Hematopoietic multipotent progenitor cell treated with erythropoietin and hydrocortisone succinate and interleukin-3 and kit ligand, for 6 days (in vitro differentiated cells): Measurements from ENCODE around the gene MAPKAPK5.
"Not testable (repeated sequence)": the region's sequence is repeated elsewhere in the genome, so short reads cannot be mapped to it uniquely, and the experiment has no call there.

Experiments
- DNase-seq: peaks from one replicate; pipeline ENCODE4 v3.0.0-alpha.2; 2015

The MAPKAPK5 gene

GRCh38 chr12:111828338-111828979, 13.6 kb upstream of the MAPKAPK5 start:
- no peak for DNase-seq

- not testable (repeated sequence) for DNase-seq
These were observed 12.4 kb upstream of the MAPKAPK5 start for GRCh38 chr12:111829635-111830034.

GRCh38 chr12:111834740-111835386, 7.2 kb upstream of the MAPKAPK5 start:
- not testable (repeated sequence) for DNase-seq

- DNase-seq, result not testable (repeated sequence)
These were observed 6.4 kb upstream of the MAPKAPK5 start for GRCh38 chr12:111835531-111836181.

GRCh38 chr12:111838353-111838752, 3.7 kb upstream of the MAPKAPK5 start:
- peak; percentile 66 for DNase-seq

- DNase-seq, result peak; percentile 53
These were observed 1.2 kb upstream of the MAPKAPK5 start for GRCh38 chr12:111840807-111841206.

GRCh38 chr12:111841236-111841749, 735 bp upstream of the MAPKAPK5 start:
- peak; percentile 41 for DNase-seq

- DNase-seq, result peak; percentile 65
These were observed 748 bp downstream of the MAPKAPK5 start for GRCh38 chr12:111842556-111843396.

GRCh38 chr12:111846016-111846415, 4.0 kb downstream of the MAPKAPK5 start:
- peak; percentile 17 for DNase-seq

GRCh38 chr12:111850526-111850925, 8.5 kb downstream of the MAPKAPK5 start:
- no peak for DNase-seq

GRCh38 chr12:111858186-111858585, 16.2 kb downstream of the MAPKAPK5 start:
- no peak for DNase-seq

GRCh38 chr12:111858778-111859177, 16.8 kb downstream of the MAPKAPK5 start:
- DNase-seq, result no peak

- no peak for DNase-seq
These were observed 22.9 kb downstream of the MAPKAPK5 start for GRCh38 chr12:111864913-111865312.

- no peak for DNase-seq
These were observed 25.5 kb downstream of the MAPKAPK5 start for GRCh38 chr12:111867531-111867930.

- no peak for DNase-seq
These were observed 26.9 kb downstream of the MAPKAPK5 start for GRCh38 chr12:111868676-111869588.

GRCh38 chr12:111869671-111870070, 27.6 kb downstream of the MAPKAPK5 start:
- no peak for DNase-seq

GRCh38 chr12:111870216-111870615, 28.2 kb downstream of the MAPKAPK5 start:
- no peak for DNase-seq

- DNase-seq, result no peak
These were observed 28.7 kb downstream of the MAPKAPK5 start for GRCh38 chr12:111870706-111871105.

GRCh38 chr12:111873113-111873512, 31.1 kb downstream of the MAPKAPK5 start:
- no peak for DNase-seq

GRCh38 chr12:111881716-111882115, 39.7 kb downstream of the MAPKAPK5 start:
- no peak for DNase-seq

GRCh38 chr12:111886662-111887545, 44.9 kb downstream of the MAPKAPK5 start:
- no peak for DNase-seq
